GM12801 (cell line): ENCODE data around the gene PARD3.

Experiments used
- CTCF ChIP-seq: IDR thresholded peaks from one replicate; pipeline ENCODE4 v1.5.1; 2011; ENCODE audit warnings: control low read depth; ENCODE audit not compliant: insufficient read length; ENCODE audit errors: extremely low read depth

PARD3 gene

GRCh38 chr10:34812771-34813170, 2.3 kb downstream of the PARD3 start:
- no peak for TF ChIP-seq CTCF

- TF ChIP-seq CTCF = no peak
Measured at GRCh38 chr10:34811968-34812514, 3.1 kb downstream of the PARD3 start.

DNA sequence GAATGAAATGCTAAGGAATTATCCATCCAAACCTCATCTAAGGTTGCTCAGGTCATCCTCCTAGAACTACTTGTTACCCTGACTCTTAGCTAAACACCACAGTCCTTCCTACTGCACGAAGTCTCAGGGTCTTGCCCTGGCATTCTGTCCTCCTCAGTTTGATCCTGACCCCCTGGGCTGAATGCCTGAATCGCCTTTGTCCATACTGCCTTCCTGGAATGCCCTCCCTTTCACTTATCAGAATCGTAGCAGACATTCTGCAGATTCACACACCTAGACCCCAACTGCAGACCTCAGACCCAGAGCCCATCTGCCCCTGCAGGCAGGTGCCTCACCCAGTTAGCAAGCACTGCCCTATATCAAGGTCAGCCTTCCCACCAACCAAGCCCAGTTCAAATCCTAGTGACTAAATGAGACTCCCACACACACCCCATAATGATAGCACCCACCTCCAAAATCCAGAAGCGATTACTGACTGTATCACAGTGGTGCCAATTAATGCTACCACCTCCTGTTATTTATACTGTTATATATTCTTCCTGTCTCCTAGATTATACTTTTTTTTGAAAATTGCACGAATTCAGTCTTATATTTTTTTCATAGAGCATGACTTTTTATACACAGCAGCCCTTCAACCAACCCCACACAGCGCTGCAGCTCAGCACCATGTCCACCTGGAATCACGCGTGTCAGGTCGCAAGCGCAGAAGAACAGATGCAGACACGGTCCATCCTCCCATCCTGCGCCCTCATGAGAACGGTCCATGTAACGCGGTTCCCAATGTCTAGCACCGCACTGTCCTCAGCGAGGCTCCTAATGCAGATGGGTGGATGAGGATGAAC, 3.7 kb downstream of the PARD3 start:
- TF ChIP-seq CTCF = no peak

GRCh38 chr10:34809796-34810195, 5.3 kb downstream of the PARD3 start:
- no peak for TF ChIP-seq CTCF

DNA sequence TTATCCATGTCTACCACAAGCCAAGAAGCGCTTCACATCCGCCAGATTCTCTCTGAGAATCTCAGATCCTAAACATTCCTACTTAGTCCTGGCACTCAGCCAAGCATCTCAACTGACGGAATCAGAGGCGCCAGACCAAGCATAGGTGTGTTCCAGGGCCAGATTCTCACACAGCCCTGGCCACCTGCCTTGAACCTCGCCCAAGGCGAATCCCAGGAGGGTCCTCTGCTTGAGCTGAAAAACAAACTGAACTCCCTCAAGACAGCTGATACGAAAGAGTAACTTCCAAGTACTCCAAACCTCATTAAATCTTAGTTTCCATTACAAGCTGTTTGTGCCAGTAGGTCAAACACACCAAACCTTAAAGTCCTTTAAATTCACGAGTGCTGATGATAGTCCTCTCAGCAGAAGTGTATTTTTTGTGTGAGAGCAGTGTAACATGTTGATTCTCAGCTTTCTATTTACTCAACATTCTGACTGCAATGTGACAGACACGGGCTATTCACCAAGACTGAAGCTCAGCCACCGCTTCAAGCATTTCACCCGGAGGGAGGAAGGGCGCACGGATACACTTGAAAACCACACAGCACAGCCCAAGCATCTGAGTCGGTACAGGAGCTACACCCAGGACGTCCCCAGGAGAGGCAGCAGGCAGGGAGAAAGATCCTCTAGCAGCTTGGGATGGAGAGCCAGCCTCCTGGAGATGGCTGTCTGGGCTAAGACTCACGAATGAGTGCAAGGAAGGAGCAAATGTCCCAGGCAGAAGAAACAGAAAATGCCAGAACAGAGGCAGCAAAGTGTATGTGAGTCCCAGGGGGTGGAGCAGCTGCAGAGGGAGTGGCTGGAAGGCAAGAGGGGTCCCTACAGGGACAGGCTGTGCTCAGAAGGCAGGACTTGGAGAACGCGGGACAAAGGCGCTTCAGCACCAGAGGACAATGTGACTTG, 6.0 kb downstream of the PARD3 start:
- no peak for TF ChIP-seq CTCF

GRCh38 chr10:34808336-34808735, 6.8 kb downstream of the PARD3 start:
- TF ChIP-seq CTCF = no peak

DNA sequence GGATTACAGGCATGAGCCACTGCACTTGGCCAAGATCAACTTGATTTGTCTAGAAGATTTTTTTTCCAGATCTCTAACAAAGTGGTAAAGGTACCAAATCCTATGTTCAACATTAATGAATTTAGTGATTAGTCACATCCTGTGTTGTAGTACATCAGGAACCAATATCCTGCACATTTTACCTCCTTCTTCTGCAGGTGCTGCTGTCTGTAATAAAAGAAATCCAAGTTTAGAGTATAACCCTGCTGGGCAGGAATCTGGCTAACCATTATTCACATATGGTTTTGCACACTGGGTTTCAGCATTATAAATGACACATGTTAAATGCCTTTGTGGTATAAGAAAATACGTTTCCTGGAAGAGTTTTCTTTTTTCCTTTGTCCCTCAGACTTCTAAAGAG, 10.8 kb downstream of the PARD3 start:
- no peak for TF ChIP-seq CTCF
